ENCODE results near the gene TMEM98. TPM values are rescaled to one million over a fixed set of nuclear protein-coding genes. Genes with fewer than 3 reads are reported as not detected.

The TMEM98 gene
- total and polyA plus RNA-seq, 2 of the 4 experiments (the other 2 are of a cell fraction), result 173 to 195 TPM

- Histone ChIP-seq H3K4me1 (ENCODE audit: control insufficient read depth, insufficient read depth, low read length) (no peaks in the 10 kb centered on the region), H3K36me3 (ENCODE audit: control insufficient read depth, insufficient read depth, low read length) (no peaks in the 10 kb centered on the region), H3K79me1 (ENCODE audit: low read depth in 1 of 2, low read length in 2 of 2) (no peaks in the 10 kb centered on the region), H4K91ac (ENCODE audit: insufficient read depth, low read depth, low read length) (no peak overlapping the region), H2BK5ac (ENCODE audit: low read depth, low read length, poor library complexity, severe bottlenecking) (no peak overlapping the region), H4K5ac (ENCODE audit: low read depth, low read length) (no peak overlapping the region), H2AK9ac (replicated peaks; ENCODE audit: low read depth, low read length, poor library complexity) (no peak overlapping the region), H2AK5ac (ENCODE audit: low read depth, low read length) (no peak overlapping the region), H4K8ac (ENCODE audit: low read depth in 2 of 2, low read length in 2 of 2) (no peak overlapping the region), H3K4me2 (ENCODE audit: low read depth, low read length) (no peak overlapping the region), H3K56ac (ENCODE audit: extremely low read depth, insufficient read depth, low read length) (no peak overlapping the region), H3K4ac (ENCODE audit: low read depth, low read length) (no peak overlapping the region), H2BK120ac (ENCODE audit: low read depth, low read length) (no peak overlapping the region), H2AFZ (replicated peaks; ENCODE audit: low read length, poor library complexity) (no peak overlapping the region), H3K9me1 (ENCODE audit: insufficient read depth, low read length) (no peaks in the 10 kb centered on the region), H3K4me3 (ENCODE audit: insufficient read depth, low read depth, low read length) (no peak overlapping the region), H3K27me3 (ENCODE audit: control insufficient read depth, insufficient read depth, low read length) (peaks cover 6% of the 10 kb centered on the region), H2BK15ac (ENCODE audit: low read depth, low read length) (no peak overlapping the region), H4K20me1 (ENCODE audit: insufficient read depth, low read length) (no peaks in the 10 kb centered on the region), H3K9ac (ENCODE audit: low read depth, low read length) (no peak overlapping the region), H3K23ac (ENCODE audit: low read depth, low read length) (no peak overlapping the region), H3K18ac (ENCODE audit: low read depth, low read length) (no peak overlapping the region), H3K27ac (ENCODE audit: insufficient read depth, low read length) (no peak overlapping the region), H2BK20ac (ENCODE audit: low read depth, low read length) (no peak overlapping the region), H3K14ac (replicated peaks; ENCODE audit: low read depth, low read length) (no peak overlapping the region), H3K9me3 (ENCODE audit: control insufficient read depth, insufficient read depth, low read length) (no peaks in the 10 kb centered on the region)
- BruUV-seq (replicated peaks), result no TSS peak
- DNase-seq, result no peak
- in situ Hi-C loops (cut with MboI; ENCODE audit: low sequenced_read_pairs), result loop anchor here (25.0 kb wide), 1 partner anchor 112 kb away; no protein-coding TSS in a partner anchor
- intact Hi-C loops (cut with micrococcal nuclease), result no loop called here
- TF ChIP-seq NFE2L2 (IDR thresholded peaks at IDR 0.05; ENCODE audit: low read depth, low read length), result no peak
- TF ChIP-seq RCOR1 (IDR thresholded peaks at IDR 0.05; ENCODE audit: insufficient replicate concordance, low read length), result no peak
- no peak for TF ChIP-seq MAZ (IDR thresholded peaks at IDR 0.05; ENCODE audit: borderline replicate concordance, low read depth, low read length)
- no peak for TF ChIP-seq FOS (IDR thresholded peaks at IDR 0.05; ENCODE audit: low read depth, low read length)
- TF ChIP-seq RAD21 (IDR thresholded peaks at IDR 0.05; ENCODE audit: low read length), result no peak
- no peak for TF ChIP-seq RFX5 (IDR thresholded peaks at IDR 0.05; ENCODE audit: low read depth, low read length)
- TF ChIP-seq, protein P1, sequence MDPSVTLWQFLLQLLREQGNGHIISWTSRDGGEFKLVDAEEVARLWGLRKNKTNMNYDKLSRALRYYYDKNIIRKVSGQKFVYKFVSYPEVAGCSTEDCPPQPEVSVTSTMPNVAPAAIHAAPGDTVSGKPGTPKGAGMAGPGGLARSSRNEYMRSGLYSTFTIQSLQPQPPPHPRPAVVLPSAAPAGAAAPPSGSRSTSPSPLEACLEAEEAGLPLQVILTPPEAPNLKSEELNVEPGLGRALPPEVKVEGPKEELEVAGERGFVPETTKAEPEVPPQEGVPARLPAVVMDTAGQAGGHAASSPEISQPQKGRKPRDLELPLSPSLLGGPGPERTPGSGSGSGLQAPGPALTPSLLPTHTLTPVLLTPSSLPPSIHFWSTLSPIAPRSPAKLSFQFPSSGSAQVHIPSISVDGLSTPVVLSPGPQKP (IDR thresholded peaks at IDR 0.05; ENCODE audit: borderline replicate concordance, low read depth, low read length), result no peak
- TF ChIP-seq MXI1 (IDR thresholded peaks at IDR 0.05; ENCODE audit: borderline replicate concordance, low read depth, low read length), result no peak
- TF ChIP-seq CEBPB (IDR thresholded peaks at IDR 0.05; ENCODE audit: low read depth, low read length), result no peak
- no peak for TF ChIP-seq SMC3 (IDR thresholded peaks at IDR 0.05; ENCODE audit: low read depth, low read length)
- no peak for TF ChIP-seq CHD1 (IDR thresholded peaks at IDR 0.05; ENCODE audit: low read depth, low read length)
- TF ChIP-seq MAFK (IDR thresholded peaks at IDR 0.05; ENCODE audit: low read depth, low read length), result no peak
- no peak for TF ChIP-seq BHLHE40 (IDR thresholded peaks at IDR 0.05; ENCODE audit: low read depth, low read length)
- no peak for TF ChIP-seq CTCF (conservative IDR thresholded peaks at IDR 0.05; ENCODE audit: low read depth, low read length)
- no peak for TF ChIP-seq USF2 (IDR thresholded peaks at IDR 0.05; ENCODE audit: low read depth, low read length)
- no peak for ATAC-seq (ENCODE audit: low read depth)
- no CpG with 5 or more reads among the region's 2 CpGs for WGBS, 2 experiments (ENCODE audit: extremely low coverage in 2 of 2, insufficient read length in 1 of 2)
- ChIA-PET CTCF (interaction anchor here (0.6 kb wide), 1 partner anchor 22 kb away, joined by 4 read pairs; the partner anchor contains the start of gene MYO1D), POLR2A (ENCODE audit: unreplicated experiment) (no interaction called here)
- dilution Hi-C loops (cut with HindIII; ENCODE audit: low sequenced_read_pairs, unreplicated experiment), result no loop called here
Measured at GRCh38 chr17:32899236-32900013, 28.5 kb upstream of the TMEM98 start.

Data from IMR-90 (cell line).